AG08395 (cell line): ENCODE data around the gene AARSD1.
"Not testable (repeated sequence)": the region's sequence is repeated elsewhere in the genome, so short reads cannot be mapped to it uniquely, and the experiment has no call there.

Experiments used
- DNase-seq: peaks from one replicate; pipeline ENCODE4 v3.0.0; 2012; ENCODE audit warnings: mixed read lengths, low spot score

The AARSD1 gene, protein sequence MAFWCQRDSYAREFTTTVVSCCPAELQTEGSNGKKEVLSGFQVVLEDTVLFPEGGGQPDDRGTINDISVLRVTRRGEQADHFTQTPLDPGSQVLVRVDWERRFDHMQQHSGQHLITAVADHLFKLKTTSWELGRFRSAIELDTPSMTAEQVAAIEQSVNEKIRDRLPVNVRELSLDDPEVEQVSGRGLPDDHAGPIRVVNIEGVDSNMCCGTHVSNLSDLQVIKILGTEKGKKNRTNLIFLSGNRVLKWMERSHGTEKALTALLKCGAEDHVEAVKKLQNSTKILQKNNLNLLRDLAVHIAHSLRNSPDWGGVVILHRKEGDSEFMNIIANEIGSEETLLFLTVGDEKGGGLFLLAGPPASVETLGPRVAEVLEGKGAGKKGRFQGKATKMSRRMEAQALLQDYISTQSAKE

GRCh38 chr17:42964161-42964932 lies at the start of gene AARSD1:
AARSD1 (minus strand) TSS chr17:42964454; CDS start chr17:42964440, 14 bp downstream.
- DNase-seq: peak; percentile 96

- DNase-seq: no peak
Observed at GRCh38 chr17:43013296-43013695, 49.0 kb upstream of the AARSD1 start.

DNA sequence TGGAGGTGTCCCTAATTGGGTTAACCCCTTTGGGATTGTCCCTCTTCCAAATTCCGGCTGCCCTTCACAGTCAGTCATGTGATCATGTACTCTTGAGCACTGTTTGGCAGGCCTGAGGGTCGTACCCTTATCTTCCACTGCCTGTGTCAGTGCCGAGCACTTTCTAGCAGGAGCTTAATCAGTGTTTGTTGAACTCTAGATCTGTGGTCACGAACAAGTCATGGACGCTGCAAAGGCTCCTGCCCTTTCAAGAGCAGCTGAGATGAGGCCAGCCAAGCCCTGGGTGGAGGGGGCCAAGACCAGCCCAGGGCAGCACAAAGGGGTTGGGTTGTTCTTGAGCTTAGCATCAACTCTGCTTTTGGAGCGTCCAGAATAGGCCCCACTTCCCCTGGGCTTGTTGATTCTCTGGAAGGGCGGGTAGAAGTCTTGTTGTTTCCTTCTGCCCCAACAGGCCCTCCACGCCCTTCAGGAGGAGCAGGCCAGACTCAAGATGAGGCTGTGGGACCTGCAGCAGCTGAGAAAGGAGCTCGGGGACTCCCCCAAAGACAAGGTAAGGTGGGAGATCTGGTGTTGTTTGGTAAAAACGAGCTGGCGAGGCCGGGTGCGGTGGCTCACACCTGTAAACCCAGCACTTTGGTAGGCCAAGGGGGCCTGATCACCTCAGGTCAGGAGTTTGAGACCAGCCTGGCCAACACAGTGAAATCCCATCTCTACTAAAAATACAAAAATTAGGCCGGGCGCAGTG lies 47.6 kb upstream of the AARSD1 start:
- DNase-seq: no peak

GRCh38 chr17:43010667-43011308 lies 46.5 kb upstream of the AARSD1 start:
- DNase-seq: no peak

- peak; percentile 88 for DNase-seq
Observed at GRCh38 chr17:43006639-43007551, 42.6 kb upstream of the AARSD1 start, which contains the start of gene IFI35. IFI35 (plus strand) TSS chr17:43006784; CDS start chr17:43006948, 164 bp downstream.

DNA sequence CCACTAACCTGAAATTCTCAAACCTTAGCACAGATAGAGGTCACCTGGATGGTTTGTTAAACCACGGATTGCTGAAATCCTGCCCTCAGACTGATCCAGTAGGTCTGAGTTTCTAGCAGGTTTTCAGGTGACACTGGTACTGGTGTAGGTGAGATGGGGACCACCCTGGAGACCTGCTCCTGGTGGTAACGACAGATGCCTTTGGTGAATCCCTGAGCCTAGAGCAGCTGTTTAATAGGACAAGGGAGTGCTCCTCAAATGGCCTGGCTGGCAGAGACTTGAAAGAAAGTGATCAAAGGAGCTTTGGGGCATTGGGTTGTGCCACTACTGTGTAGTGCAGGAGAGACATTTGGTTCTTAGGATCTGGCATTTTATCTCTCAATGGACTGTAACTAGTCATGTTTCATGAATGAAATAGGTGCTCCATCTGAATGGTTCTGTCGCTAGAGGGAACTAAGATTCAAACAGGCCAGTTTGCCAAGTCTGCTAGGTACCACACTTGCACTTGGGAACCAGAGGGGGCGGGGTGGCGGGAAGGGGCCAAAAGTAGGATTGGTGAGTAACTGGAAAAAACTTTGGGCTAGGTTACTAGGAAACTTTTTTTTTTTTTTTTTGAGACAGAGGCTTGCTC lies 39.4 kb upstream of the AARSD1 start:
- DNase-seq: no peak

DNA sequence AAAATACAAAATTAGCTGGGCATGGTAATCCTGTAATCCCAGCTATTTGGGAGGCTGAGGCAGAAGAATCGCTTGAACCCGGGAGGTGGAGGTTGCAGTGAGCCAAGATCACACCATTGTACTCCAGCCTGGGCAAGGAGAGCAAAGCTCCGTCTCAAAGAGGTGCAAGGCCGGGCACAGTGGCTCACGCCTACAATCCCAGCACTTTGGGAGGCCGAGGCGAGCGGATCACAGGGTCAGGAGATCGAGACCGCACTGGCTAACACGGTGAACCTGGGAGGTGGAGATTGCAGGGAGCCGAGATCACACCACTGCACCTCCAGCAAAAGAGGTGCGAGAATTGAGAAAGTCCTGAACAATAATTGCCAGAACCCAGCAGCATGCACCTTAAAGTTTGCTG lies 36.6 kb upstream of the AARSD1 start:
- not testable (repeated sequence) for DNase-seq

DNA sequence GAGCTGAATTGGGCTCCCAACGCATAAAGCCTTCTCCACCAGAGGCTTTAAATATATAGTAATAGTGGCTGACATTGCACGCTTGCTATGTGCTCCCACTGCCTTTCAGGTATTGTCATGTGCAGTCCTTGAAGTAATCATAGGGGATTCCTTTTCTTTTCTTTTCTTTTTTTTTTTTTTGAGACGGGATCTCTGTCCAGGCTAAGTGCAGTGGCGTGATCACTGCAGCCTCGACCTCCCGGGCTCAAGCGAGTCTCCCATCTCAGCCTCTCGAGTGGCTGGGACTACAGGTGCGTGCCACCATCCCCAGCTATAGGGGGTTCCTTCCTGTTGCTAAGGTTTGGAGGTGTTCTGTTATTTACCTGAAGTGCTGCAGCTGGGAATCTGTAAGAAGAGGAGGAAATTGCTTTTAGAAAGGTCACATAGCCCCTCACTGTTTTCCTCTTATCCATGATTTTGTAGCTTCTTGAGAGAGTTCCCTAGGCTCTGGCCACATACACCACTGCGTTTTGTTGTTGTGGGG lies 34.8 kb upstream of the AARSD1 start:
- no peak for DNase-seq

GRCh38 chr17:42997984-42998938 lies 34.0 kb upstream of the AARSD1 start, which contains the start of gene RPL27:
RPL27 (plus strand) TSS chr17:42998419; CDS start chr17:42998751, 332 bp downstream.
- DNase-seq: peak; percentile 97

- no peak for DNase-seq
Observed at GRCh38 chr17:42997390-42997983, 33.2 kb upstream of the AARSD1 start.

- not testable (repeated sequence) for DNase-seq
Observed at GRCh38 chr17:42993913-42994312, 29.7 kb upstream of the AARSD1 start.

DNA sequence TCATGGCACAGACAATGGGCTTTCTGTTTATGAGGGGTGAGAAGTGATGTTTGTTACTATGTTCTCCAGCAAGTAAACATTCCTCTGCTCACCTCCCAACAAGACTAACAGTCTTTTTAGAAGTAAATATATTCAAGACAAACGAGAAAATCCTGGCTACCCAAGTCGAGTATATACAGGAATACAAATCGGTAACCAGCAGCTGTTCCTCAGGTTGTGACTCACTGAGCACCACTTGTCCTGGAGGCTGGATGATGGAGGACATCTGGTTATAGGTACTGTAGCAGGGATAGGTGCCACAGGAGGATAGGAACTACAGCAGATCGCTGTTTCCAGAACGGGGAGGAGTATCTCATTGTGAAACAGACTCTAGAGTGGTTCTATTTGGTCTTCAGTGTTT lies 28.6 kb upstream of the AARSD1 start:
- no peak for DNase-seq

GRCh38 chr17:42991471-42991870 lies 27.2 kb upstream of the AARSD1 start:
- no peak for DNase-seq

GRCh38 chr17:42989726-42990652 lies 25.7 kb upstream of the AARSD1 start:
- DNase-seq: peak; percentile 38

DNA sequence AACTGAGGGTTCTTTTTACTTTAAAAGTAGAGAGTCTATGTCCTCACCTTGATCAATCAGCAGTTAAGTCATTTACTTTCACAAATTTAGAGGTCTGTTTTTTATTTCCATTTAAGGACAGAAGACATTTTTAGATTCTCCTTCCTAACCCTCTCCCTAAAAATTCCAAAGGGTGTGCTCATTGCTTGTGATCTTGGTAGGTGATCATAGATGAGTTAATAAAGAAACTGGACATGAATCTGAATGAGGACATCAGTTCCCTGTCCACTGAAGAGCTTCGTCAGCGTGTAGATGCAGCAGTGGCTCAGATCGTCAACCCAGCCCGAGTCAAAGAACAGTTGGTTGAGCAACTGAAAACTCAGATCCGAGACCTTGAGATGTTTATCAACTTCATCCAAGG lies 24.9 kb upstream of the AARSD1 start:
- DNase-seq: no peak

GRCh38 chr17:42985225-42985624 lies 21.0 kb upstream of the AARSD1 start:
- DNase-seq: no peak

DNA sequence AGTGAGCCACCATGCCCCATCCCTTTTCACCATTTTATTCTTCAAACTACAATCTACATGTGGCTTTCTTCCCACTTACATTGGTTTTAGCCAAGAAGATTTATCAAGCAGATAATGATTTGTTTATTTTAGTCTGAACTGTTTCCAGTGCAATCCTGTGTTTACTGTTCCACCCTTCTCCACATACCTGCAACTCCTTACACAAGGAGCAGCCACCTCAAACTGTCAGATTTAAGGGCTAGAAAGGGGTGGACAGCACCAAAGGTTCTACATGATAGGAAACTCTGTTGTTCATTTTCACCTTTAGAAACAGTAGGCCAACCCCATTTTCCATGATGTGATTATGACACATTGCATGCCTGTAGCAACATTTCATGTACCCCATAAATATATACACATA lies 18.0 kb upstream of the AARSD1 start:
- no peak for DNase-seq
